NCI-H2081 (cell line): ENCODE measurements around the gene ARHGEF17.

Source experiments
- DNase-seq, 2 experiments: peaks; one replicate each; lab custom pipeline; 2025; lab: John Stamatoyannopoulos, UW

The ARHGEF17 gene

GRCh38 chr11:73331138-73331916, 23.3 kb downstream of the ARHGEF17 start:
- no peak for DNase-seq

GRCh38 chr11:73333173-73333572, 25.1 kb downstream of the ARHGEF17 start:
- no peak for DNase-seq

DNA sequence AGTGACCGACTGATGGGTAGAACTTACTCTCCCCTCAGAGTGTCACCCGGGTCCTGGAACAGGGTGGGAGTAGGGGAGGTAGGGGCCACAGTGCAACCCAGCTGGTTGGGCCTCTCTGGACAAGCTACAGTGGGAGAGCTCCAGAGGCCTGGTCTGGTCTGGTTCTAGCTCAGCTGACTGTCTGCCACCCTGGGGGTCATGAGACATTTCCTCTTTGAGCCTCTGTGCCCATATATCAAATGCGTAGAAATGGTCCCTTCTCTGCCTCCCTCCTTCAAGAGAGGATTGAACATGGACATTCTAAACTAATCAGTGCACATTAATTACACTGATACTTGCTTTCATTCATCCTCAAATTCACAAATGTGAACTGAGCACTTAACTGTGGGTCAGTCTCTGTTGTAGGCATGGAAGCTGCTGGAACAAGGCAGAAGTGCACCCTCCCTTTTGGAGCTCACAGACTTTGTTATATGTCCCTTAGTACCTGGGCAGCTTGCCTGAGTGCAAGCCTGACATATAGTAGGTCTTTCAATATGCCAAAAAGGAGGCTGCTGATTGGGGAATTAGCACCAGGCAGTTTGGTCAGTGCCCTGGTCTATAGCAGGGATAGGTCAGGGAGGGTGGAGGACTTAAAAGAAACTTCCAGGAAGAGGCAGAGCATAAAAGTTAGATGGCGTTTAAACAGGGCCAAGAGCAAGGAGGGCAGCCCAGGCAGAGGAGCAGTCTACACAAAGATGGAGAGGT, 25.7 kb downstream of the ARHGEF17 start:
- no peak for DNase-seq

- no peak for DNase-seq
Measured at GRCh38 chr11:73334384-73335203, 26.5 kb downstream of the ARHGEF17 start.

GRCh38 chr11:73335204-73335923, 27.3 kb downstream of the ARHGEF17 start:
- peak; percentile 62 to 71 for DNase-seq

- DNase-seq = no peak
Measured at GRCh38 chr11:73337846-73338245, 29.8 kb downstream of the ARHGEF17 start.

DNA sequence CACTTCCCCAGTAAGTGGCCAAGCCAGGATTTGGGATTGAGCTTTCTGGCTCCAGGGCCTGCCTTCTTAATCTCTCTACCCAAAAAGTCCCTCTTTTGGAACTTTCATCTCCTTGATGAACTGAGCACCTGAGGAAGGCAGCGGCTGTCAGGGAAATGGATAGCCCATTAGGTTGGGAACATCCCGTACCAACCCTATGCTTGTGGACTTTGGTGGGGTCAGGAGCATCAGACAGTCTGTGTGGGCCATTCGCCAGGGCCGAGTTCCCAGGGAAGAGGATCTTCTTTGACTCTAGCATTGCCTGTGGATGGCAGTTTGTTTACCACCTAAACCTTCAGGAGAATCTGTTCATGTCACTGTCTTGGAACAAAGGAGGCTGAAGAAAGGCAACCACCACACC, 30.2 kb downstream of the ARHGEF17 start:
- DNase-seq = no peak

DNA sequence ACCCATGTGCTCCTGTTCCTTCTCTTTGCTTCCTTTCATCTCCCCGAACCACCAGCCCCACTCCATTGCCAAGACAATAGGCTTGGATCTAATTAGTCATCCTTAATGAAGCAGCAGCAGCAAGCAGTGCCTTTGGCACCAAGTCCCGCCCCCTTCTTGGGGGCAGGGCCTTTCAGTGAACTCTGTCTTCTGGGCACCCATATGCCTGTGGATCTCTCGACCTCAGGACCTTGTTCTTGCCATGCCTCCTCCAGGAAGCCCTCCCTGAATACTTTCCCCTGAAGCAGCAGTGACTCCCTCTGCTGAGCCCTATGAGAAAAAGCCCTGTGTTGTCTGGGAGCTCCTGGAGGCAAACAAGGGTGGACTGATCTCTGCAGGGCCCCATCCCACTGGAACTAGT, 32.1 kb downstream of the ARHGEF17 start:
- no peak for DNase-seq

DNA sequence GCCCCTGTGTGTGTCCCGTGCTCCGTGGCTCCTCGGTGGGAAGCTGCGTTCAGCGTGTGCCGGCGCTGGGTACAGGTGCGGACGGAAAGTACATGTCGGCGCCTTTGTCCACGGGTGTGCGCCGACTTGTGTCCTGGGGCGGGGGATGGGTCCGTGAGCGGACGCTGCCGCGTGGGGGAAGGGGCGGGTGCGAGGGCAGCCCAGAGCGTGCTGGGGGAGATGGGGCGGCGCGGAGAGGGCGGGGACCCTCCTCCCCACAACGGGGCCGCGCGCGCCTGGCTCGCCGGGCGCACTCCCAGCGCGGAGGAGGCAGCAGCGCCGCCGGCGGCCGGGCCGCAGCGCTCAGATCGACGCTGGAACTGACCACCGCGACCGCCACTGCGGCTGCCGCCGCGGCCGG, 34.6 kb downstream of the ARHGEF17 start:
- peak; percentile 22 to 47 for DNase-seq

DNA sequence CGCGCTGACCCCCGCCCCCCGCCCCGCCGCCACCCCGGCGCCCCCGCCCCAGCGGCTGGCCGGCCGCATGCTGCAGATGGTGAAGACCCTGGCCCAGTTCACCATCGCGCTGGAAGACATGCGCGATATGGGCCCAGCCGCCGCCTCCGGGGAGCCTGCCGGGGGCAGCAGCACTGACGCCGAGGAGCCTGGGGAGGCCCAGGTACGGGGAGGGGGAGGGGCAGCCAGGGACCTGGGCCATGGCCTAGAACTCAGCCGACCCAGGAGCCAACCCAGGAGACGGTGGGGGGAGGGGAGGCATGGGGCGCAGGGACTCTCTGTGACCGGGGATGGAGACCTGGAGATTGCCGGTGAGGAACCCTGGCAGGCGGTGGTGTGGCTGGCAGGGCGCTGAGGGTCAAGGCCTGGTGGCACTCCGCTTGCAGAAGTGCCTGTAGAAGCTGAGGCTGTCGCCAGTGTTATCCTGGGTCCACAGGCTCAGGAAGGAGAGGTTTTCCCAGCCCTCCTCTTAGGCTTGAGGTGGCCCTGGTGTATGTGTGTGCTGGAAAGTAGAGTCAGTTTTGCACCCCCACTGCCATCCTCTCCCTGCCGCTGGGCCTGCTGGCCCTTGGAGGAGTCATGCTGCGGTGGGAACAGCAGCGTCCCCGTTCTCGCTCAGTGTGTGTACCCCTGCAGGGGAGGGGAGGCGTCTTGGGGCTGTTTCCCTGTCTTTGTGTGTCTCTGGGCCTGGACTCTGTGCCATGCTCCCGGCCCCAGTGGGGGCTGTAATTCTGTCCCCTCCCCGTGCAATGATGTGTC, 35.2 kb downstream of the ARHGEF17 start:
- DNase-seq = no peak

DNA sequence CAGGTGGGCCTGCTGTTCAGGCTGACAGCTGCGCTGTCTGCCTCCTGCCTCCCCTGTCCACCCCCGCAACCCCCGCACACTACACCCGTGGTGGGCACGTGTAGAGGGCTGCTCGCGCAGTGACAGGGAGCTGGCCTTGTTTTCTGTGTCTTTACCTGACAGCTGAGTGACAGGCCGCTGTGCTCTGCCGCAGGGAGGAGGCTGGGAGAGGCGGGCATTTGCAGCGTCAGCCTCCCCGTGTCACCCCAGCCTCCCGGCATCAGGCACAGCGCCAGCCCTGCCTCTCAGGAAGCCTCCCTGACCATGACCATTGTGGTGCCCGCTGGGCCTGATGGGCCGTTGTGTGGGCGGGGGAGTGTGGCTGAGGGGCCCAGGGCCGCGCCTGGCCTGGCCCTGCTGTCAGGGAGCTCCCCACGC, 36.1 kb downstream of the ARHGEF17 start:
- no peak for DNase-seq

- no peak for DNase-seq
Measured at GRCh38 chr11:73345481-73346160, 37.5 kb downstream of the ARHGEF17 start.

DNA sequence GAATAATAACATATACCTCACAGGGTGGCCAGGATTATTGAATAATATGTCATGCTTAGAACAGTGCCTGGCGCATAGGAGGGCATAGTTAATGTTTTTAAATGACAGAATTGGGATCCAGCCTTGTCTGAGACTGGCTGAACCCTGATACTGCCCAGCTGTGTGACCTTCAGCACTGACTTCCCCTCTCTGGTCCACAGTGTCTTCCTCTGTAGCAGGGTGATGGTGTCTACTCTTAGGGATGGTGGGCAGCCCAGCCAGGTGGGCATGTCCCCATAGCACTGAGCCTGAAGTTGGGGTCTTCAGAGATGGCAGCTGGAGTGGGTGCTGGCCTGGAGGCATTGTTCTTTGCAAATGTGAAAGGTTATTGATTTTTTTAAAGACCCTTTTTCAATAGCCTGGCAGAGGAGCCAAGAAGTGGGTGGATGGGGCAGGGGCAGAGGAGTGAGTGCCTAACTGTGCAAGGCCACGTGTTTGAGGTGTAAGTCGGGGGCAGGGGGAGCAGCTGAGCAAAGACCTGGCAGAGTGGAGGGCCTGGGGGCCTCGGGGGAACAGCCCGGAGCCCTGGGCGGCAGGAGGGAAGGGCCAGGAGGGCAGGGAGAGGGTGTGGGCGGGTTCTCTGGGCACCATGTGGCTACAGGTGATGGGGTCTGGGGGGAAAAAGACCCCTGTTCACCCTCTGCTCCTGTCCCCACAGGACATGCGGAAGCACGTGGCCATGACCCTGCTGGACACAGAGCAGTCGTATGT, 38.3 kb downstream of the ARHGEF17 start:
- DNase-seq = no peak

DNA sequence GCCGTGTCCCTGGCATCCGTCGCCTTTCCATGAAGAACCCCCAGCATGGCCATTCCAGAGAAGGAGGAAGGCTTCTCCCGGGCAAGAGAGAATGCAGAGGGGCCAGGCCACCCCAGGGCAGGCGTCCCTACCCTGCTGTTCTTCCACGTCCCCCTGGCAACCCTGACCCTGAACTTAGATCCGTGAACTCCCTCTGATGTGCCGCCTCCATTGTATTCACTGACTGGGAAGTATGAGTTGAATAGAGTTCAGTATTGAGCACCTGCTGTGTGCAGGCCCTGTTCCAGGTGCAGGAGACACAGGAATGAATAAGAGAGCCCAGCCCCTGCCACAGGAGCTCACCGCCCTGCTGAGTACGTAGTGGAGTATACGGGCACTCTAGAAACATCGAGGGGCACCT, 39.0 kb downstream of the ARHGEF17 start:
- peak; percentile 29 to 40 for DNase-seq

DNA sequence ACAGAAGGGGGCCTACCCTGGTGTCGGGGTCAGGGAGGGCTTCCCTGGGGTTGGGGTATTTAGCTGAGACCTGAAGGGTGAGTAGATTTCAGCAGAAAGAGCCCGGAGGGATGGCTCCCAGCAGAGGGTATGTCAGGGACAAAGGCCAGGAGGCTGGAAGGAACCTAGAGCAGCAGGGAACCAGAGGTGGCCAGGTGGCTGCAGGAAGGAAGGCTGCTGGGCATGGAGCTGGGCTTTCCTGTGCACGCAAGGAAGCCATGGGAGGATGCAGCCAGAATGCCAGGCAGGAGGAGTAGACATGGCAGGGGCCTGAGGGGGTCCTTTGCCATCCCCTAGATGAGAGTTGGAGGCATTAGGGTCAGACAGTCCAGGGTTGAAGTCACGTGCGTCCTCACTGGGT, 40.8 kb downstream of the ARHGEF17 start:
- DNase-seq = no peak

DNA sequence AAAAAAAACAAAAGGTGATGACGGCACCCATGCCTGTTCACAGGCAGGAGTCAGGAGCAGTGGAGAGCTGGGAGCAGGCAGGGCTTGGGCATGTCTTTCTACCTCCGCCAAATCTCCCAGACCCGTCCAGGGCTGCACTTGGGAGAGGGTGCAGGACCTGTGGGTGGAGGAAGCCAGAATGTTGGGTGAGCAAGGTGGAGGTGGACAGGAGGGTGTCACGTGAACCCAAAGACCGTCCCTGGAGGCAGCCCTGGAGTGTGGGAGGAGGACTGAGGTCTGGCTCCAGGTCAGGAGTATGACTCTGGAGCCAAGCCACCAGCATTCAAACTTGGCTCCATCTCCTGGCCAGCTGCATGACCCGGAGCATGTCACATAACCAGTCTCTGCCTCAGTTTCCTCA, 41.6 kb downstream of the ARHGEF17 start:
- no peak for DNase-seq

- peak; percentile 44 to 56 for DNase-seq
Measured at GRCh38 chr11:73350908-73351636, 43.0 kb downstream of the ARHGEF17 start.

- DNase-seq = no peak
Measured at GRCh38 chr11:73353422-73353821, 45.3 kb downstream of the ARHGEF17 start.

GRCh38 chr11:73355109-73355508, 47.0 kb downstream of the ARHGEF17 start:
- DNase-seq = no peak
